CMK (cell line): ENCODE measurements around the gene CDH4.

Source experiments
- DNase-seq: peaks from one replicate; pipeline ENCODE4 v3.0.0-alpha.2; 2010; ENCODE audit warnings: low read depth

Gene CDH4

DNA sequence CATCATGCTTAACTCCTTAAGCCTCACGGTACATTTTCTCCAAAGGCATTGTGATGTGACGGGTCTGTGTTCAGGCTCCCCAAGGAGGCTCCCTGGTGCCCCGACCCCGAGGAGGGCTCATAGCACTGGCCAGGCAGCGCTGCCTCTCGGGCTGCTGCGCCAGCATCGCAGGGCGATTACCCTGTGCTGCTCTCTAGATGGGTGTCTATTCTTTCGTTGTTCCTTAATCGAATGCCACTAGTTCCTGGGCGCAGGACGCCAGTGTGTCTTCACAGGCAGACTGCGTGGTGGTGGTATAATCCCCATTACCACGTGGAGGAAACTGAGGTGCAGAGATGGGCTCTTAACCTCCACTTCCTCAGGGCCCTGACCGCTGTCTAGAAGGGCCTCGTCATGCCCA is 267.4 kb downstream of the CDH4 start:
- no peak for DNase-seq

DNA sequence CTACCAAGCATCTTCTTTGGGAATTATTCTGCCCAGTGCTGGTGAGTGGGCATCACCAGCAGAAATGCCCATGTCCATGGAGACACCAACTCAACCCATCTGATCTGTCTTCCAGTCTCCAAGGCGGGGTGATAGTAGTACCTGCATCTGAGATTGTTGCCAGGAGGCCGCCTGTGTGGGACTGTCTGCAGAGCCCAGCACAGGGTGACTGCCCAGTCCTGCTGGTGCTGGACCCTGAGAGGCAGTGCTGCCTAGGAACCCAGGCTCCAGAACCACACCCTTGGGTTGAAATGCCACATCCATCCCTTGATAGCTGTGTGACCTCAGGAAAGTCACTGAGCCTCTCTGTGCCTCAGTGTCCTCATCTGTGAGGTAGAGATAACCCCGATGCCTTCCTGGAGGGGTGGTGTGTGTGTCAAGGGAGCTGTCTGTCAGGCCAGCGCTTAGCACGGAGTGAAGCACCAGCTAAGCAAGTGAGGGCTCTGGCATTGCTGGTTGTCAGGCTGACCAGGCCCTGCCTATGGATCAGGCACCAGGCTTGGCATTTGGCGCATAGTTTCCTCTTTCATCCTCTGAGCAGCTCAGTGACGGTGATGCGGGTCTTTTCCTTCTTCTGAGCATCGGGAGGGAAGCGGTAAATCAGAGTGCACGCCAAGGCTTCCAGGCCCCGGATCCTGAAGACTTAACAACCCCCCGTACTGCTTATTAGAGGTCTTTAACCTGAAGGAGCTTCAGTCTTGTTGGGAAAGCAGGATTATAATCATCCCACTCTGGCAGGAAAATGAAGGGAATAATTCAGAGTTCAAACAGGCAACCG is 268.2 kb downstream of the CDH4 start:
- DNase-seq: no peak

DNA sequence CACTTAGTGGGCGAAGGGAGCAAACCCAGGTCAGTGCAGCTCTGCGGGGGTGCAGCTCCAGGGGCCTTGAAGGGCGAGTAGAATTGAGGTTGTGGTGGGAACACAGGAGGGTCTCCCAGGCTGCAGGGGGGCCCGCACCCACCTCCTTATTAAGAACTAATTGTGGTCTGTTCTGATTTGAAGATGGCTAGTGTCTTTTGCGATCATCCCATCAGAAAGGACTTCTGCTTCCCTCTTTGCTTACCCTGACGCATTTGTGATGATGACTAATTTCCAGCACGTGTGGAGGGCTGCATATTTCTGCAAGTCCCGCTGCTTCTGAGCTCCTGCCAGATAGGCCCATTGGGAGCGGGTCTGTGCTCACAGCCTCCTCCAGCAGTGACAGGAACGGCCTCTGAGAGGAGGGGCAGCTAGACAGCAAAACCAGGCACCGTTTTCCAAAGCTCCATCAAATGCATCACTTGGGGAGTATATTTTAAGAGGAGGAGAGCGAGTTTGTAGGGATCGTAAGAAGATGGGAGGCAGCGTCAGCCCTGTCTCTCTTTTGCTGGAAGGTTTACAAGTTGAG is 268.9 kb downstream of the CDH4 start:
- no peak for DNase-seq

DNA sequence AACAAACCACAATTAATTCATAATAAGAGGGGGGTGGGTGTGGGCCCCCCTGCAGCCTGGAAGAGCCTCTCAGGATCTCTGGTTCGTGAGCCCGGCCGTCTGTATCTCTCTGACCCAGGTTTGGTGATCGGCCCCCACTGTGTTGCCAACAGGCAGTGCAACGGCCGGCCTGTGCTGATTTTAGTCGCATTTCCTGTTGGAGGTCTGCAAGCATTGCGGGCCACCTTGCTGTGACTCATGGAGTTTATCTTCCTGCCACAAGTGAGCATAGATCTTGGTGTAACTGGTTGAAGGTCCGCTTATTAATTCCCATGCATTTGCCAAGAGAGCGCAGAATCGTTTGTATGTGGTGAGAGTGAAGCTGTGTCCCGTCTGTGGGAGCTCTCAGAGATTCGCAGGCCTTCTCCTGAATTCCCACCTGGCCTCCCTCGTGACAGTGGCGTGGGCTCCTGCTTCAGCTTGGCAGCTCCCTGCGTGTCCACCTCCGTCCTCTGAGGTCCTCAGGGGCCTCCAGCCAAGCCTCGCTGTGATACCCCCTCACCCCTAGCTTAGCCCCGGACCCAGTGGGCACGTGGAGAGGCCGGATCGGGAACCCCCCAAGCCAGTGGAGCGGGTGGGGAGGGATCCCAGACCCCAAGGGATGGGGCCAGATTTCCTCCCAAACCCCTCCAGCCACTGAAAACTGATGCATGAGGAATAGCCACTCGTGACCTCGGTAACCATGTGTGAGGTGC is 269.8 kb downstream of the CDH4 start:
- DNase-seq: peak; percentile 37

DNA sequence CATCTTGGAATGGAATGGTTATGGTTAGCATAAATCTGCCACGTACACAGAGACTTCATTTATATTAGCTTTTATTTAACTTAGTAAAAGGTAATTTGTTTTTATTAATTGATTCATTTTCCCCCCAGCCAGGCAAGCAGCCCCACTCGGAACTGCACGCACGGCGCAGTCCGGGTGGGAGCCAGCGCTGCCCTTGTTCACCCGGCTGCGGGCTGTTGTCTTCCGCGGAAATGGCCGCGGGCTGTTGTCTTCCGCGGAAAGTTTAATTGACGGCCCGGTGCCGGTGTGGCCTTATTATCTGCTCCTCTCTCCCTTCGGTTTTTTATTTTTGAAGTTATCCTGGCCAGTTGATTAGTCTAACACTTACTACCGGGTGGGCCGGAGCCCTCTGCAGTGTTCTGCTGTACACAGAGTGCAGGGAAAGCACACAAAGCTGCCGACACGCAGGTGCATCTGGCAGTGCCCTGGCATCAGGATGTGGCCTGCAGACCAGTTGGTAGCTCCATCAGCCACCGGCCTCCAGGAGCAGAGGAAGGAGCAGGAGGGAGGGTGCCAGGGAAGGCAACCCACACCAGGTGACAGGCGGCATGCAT is 270.5 kb downstream of the CDH4 start:
- DNase-seq: no peak

DNA sequence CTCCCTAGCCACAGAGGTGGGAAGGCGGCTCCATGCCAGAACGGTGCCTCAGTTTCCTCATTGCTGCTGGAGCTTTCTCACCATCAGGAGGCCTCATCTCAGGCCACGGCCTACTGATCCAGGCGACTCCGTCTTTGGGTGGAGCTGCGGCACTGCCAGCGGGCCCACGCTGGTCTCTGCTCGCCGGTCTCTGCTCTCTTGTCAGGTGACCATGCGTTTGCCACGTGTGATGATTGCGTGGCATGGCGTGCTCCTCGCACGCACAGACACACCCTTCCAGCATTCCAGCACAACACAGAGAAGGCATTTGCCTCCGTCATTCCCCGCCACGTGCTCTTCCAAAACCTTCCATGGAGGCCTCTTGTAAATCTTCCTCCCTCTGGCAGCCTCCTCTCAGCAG is 271.1 kb downstream of the CDH4 start:
- no peak for DNase-seq

DNA sequence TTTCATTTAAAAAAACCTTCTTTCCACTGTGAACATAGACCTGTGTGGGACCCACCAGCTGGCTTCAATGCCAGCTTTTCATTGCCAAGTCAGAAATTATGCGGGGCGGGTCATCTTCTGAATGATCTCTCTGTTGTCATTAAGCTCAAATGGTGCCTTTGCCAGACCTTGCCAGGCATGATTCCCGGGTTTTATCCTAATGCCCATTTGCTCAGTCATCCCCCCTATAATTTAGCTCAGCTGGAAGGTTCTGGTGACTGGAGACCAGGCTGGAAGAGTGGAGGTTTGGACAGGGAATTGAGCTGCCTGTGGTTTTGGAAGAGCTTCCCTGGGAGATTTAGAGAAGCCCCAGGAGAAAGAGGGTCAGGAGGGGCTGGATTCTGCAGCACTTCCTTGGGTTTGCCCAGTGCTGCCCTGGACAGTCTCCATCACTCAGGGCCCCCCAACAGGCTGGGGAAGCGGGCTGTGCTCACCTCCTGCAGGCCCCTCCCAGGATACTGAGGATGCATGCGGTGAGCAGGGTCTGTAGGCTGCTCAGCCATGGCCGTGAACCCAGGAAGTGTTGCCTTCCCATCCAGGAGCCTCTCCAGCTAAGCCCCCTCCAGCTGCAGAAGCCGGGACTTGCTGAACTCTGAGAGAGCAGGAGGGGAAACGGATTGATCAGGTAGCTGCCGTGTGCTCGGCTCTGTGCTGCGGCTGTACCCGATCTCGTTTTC is 273.0 kb downstream of the CDH4 start:
- no peak for DNase-seq

DNA sequence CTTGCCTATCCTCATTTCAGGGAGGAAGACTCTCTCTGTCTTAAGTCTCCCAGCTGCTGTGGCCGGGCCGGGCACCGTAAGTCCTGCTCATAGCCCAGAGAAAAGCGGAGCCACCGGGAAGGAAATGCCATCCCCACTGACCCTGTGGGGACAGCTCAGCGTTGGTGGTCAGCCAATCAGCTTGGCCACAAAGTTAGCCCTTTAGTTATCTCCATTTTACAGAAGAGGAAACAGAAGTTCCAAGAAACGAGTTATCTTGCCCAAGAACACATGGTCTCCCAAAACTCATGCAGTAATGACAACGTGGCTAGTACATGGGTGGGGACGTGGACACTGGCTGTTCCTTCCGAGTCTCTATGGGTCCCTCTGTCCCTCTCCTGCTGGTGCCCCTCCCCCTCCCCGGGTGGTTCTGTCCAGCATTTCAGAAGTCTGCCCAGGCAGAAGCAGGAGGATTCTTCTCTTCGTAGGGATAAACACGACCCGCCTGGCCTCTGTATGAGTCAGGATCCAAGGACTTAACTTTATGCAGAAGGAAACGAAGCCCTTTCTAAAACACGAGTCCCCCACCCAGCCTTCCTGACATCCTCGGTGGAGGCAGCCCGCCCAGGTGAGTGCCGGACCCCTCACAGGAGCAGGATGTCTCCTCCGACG is 273.8 kb downstream of the CDH4 start:
- DNase-seq: peak; percentile 94

DNA sequence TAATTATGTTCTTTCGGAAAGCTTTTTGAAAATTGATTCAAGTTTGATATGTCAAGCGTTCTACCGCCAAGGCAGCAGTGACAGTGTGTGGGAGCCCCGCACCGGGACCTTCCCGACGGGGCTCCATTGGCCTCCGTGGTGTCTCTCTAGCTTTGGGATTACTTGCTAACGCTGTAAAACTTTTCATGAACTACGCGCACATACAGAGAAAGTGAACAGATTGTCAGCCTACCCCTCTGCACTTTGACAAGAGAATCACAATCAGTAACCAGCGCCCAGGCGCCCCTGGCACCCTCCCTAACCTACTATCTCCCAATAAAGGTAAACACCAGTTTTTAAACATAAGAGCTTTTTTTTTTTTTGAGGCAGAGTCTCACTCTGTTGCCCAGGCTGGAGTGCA is 274.8 kb downstream of the CDH4 start:
- no peak for DNase-seq

DNA sequence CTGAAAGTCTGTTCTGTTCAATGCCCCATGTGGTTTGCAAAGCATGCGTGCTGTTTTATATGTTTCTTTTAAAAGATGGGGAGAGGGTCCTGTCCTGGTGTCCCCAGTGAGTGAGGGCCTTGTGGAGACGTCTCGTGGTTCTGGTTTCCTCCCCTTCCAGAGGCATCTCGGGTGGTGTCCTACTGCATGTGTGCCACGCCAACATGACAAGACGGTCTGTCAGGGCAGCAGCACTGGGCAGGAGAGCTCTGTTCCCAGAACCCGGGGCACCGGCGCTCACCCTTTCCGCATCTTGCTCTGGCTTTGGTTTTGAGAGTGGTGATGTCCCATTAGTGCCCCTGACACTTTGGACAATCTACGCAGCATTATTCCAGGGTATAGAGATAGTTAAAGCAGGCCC is 275.6 kb downstream of the CDH4 start:
- no peak for DNase-seq

DNA sequence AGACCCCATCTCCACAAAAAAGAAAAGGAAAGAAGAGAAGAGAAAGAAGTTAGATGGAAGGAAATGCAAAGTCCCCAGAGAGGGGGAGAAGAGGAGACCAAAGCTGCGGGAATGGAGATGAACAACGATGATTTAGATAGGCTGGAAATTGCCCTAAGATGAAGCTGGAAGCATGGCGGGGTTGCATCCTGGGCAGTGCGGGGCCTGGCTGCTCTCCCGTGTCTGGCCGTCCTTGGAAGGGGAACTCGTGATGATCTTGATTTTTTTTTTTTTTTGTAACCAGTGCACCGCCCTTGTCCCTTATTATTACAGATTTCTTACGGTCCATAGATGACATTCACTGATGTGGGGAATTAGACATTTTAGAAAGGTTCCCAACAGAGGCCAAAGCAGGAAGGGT is 276.5 kb downstream of the CDH4 start:
- no peak for DNase-seq

DNA sequence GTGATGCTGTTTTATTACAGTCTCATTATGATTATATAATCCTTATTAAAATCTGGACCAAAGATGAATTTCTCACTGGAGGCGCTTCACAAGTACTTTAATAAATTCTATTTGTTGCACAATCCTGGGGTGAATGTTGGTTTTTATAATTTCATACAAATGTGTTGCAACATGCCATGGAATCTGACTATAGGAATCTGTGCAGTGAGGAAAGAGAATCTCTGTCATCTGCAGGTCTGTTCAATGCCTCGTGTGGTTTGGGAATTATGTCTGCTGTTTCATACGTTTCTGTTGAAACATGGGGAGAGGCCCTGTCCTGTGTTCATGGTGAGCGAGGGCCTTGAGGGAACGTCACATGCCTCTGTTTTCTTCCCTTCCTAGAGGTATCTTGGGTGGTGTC is 277.3 kb downstream of the CDH4 start:
- no peak for DNase-seq

DNA sequence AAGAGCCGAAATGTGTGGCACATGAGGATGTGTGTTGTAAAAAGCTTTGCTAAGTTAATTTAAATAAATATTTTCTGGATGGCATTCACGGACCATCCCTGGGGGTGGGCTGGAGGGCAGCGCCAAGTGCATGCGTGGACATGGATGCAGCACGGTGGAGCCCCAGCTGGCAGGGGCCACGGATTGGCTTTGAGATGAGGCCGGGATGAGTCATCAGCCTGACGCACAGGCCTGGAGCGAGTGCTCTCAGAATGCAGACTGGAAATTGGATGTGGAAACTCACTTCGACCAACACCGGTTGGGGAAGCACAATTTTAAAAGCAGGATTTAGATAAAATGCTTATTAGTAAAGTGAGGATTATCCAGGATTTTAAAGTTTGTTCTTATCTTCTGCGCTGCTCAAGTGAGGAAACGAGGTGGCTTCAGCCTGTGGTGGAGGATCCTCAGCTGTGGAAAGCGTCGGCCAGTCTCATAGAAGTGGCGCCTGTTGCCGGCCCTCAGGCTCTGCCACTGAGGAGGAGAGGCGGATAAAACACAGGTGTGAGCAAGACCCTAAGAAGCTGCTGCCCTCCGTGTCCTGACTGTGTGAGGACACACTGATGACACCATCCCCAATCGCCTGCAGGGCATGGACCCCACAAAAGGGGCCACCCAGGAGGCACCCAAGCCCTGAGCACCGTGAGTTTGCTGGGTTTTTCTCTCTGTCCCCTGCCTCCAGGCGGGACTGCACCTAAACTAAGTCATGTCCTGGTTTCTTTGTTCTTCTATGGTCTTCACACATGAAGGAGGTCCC is 279.7 kb downstream of the CDH4 start:
- no peak for DNase-seq

DNA sequence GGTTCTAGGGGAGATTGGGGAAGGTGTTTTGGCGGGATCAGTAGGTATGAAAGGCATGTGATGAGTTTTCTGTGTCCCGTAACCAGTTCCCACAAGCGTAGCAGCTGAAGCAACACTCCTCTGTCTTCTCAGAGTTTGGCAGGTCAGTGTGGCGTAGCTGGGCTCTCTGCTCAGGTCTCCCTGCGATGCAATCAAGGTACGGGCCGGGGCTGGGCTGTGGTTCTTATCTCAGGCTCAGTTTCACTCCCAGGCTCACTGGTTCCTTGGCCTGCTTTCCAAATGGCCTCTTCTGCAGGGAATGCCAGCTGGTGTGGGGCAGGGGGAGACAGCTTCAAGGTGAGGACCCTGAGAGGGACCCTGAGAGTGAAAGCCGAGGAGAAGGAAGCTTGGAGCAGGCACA is 280.7 kb downstream of the CDH4 start:
- no peak for DNase-seq

DNA sequence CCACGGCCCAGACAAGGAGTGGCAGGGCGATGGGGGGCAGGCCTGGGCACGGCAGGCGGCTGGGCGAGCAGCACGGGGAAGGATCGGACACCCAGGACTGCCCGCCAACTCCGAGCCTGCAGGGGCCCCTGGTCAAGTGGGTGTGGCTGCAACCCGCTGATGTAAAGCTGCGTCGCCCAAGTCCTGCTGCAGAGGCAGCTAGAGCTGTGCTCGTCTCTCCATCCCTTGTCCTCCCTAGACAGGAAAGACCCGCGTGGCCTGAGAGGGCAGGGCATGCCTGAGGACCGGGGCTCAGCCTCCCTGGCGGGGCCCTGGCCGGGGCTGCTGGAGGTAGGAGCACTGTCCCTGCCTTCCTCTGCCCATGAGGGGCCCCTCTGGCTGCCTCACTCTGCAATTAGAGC is 281.2 kb downstream of the CDH4 start:
- no peak for DNase-seq

DNA sequence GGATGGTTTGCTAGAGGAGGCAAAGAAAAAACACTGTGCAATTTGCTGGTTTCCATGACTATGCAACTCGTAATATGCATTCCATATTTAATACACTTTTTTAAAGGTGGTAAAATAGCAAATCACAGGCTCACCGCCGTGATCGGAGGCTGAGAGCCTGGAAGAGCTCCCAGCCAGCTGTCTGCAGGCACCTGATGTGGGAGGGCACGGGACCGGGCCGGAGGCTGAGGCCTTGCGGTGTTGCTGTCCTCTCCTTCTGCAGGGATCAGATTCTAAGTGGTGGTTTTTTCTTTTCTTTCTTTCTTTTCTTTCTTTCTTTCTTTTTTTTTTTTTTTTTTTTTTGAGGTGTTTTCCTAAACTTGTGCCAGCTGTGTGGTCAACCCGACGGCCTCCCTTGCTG is 282.3 kb downstream of the CDH4 start:
- DNase-seq: no peak

DNA sequence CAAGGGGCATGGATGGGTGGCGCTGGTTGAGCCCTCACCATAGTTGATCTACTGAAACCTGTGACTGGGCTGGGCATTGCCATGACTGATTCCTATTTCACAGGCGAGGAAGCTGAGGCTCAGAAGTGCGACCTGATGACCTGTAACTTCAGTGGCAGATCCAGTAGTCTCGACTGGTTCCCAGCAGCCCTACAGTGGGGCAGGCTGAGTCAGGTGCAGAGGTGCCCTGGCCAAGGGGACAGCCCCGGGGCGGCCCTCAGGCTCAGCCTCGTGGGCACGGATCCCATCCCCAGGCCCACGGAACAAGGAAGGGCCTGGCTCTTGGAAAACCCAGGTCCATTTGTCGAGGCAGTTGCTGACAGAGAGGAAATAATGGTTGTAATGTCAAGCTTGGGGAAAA is 283.0 kb downstream of the CDH4 start:
- no peak for DNase-seq

DNA sequence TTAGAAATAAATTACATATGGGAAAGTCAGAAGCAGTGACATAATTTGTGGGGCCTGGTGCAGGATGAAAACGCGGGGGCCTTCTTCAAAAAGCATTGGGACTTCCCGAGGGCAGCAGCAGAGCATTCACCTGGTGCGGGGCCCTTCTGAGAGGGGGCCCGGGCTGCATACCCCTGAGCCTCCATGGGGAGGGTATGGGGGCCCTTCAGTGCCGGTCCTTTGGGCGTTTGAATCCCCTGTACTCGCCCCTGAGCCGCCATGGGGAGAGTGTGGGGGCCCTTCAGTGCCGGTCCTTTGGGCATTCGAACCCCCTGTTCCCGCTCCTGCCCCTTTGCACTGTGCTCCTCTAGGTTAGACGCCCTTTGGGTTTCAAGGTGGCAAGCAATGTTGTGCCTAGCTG is 283.5 kb downstream of the CDH4 start:
- DNase-seq: no peak

DNA sequence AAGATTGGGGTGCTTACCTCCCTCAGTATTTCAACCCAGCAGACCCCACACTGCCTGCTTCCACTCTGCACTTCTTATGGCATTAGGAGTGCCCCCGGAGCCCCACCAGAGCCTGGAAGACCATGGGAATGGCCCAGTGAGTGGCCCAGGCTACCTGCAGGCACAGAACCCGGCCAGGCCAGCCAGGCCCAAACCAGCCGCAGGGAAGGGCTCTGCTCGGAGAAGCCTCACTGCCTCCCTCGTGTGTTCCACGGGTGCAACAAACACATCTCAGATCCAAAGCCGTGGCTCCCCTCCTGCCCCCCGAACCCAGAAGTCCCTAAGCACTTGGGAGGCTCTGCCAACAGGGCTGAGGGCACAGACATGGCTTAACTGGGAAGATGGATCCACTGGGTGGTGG is 283.9 kb downstream of the CDH4 start:
- no peak for DNase-seq

DNA sequence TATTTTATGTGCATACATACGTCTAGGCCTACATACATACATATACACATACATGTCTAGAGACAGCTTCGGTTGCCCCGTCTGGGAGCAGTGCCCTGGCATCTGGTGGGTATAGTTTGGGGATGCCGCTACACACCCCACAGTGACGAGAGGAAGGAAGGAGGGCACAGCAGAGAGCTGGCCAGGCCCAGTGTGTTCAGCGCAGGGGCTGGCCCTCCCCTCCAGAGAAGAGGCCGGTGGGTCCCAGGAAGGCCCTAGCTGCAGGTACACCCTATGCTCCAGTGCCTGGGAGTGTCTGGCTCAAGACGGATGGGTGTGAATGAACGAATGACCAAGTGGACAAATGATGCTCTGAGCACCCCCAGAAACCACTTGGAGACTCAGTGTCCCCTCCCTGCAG is 284.6 kb downstream of the CDH4 start:
- no peak for DNase-seq
